ENCODE measurements around the gene ZYG11A.
"Not testable (repeated sequence)": the region's sequence is repeated elsewhere in the genome, so short reads cannot be mapped to it uniquely, and the experiment has no call there.

GRCh38 chr1:52793717-52794116 lies 48.8 kb upstream of the ZYG11A start:
- not testable (repeated sequence) for TF ChIP-seq CTCF, POLR2A (IDR thresholded peaks at IDR 0.05)
